Omental fat pad (tissue), 4 donors: ENCODE measurements around the gene SEC23B. TPM values are rescaled to one million over a fixed set of nuclear protein-coding genes. Genes with fewer than 3 reads are reported as not detected.

Experiments
- ATAC-seq: fragments of 150-250 bp; one replicate; pipeline ENCODE4 v1.9.1; 2016; ENCODE audit warnings: mild to moderate bottlenecking, moderate library complexity; ENCODE audit not compliant: low FRiP score
- DNase-seq: peaks from one replicate; pipeline ENCODE4 v3.0.0-alpha.2; 2019; ENCODE audit warnings: low spot score
- total RNA-seq, 4 donors: library from RNA; depleted of rRNA; stranded (reverse); fragments of >200 nt; gene quantifications; one replicate each; pipeline ENCODE4 v1.1.0, GENCODE V29; 2016
- TF ChIP-seq, protein P1 (sequence below), 3 donors: fragments of 450-650 bp; IDR thresholded peaks; one replicate each; pipeline ENCODE4 v1.5.1; 2016 to 2017; ENCODE audit warnings: antibody characterized with exemption in 3 of 3, mild to moderate bottlenecking in 3 of 3, moderate library complexity in 2 of 3

Gene SEC23B
- total RNA-seq, 4 donors from 2014 or later, result 35.5 to 44.6 (median 38.5) TPM

DNA sequence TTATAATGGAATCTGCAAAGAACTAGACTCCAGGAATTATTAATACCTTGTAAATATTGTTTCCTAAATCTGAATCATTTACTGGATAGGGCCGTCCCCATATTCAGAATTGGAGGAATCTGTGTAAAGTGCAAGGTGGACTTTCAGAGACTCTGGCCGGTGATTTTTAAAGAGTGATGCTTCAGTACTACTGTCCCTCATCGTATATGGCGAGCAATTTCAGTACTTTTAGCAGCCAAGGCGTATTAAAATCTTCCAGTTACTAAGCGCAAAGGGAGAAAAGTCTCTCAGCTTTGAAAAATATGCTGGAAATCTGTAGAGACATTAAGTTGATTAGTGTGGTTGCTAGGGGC, 60.0 kb downstream of the SEC23B start:
- TF ChIP-seq, protein P1, sequence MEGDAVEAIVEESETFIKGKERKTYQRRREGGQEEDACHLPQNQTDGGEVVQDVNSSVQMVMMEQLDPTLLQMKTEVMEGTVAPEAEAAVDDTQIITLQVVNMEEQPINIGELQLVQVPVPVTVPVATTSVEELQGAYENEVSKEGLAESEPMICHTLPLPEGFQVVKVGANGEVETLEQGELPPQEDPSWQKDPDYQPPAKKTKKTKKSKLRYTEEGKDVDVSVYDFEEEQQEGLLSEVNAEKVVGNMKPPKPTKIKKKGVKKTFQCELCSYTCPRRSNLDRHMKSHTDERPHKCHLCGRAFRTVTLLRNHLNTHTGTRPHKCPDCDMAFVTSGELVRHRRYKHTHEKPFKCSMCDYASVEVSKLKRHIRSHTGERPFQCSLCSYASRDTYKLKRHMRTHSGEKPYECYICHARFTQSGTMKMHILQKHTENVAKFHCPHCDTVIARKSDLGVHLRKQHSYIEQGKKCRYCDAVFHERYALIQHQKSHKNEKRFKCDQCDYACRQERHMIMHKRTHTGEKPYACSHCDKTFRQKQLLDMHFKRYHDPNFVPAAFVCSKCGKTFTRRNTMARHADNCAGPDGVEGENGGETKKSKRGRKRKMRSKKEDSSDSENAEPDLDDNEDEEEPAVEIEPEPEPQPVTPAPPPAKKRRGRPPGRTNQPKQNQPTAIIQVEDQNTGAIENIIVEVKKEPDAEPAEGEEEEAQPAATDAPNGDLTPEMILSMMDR (IDR thresholded peaks at IDR 0.05), result no peak
- peak; percentile 56 for ATAC-seq
- DNase-seq, result no peak

DNA sequence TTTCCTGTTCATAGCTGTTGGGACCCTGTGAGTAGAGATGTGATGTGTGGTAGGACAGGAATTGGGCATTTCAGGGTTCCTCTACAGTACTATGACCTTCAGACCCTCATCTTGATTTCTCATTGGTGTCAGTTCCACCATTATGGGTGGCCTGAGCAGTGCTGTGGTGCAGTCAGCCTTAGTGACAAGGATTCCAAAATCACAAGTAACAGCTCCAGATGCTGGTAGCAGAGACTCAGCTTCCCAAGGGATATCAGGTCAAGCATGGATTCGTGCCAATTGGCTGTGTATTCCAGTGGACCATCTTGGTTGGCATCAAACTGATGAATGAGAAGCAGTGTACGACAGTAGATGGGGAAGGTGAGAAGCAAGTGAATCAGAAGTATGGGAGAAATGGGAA, 63.3 kb downstream of the SEC23B start:
- no peak for ATAC-seq
- DNase-seq, result no peak
- TF ChIP-seq, protein P1 (IDR thresholded peaks at IDR 0.05), result no peak

DNA sequence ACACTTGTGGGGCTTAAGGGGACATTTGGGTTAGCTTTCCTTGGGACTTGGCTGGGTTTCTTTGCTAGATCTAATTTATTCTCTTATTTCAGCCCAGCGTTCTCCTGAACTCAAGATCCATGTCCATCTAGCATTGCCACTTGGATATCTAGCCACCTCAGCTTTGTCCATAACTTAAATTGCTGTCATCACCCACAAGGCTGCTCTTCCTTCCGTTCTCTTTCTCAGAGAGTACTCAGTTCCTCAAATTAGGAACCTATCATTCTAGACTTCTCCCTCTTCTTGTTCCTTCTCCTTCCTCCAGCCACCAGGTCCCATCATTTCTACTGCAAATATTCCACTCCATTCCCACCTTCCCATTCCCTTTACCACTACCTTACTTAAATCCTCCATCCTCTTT, 63.8 kb downstream of the SEC23B start:
- TF ChIP-seq, protein P1 (IDR thresholded peaks at IDR 0.05), result no peak
- no peak for DNase-seq
- ATAC-seq, result no peak

DNA sequence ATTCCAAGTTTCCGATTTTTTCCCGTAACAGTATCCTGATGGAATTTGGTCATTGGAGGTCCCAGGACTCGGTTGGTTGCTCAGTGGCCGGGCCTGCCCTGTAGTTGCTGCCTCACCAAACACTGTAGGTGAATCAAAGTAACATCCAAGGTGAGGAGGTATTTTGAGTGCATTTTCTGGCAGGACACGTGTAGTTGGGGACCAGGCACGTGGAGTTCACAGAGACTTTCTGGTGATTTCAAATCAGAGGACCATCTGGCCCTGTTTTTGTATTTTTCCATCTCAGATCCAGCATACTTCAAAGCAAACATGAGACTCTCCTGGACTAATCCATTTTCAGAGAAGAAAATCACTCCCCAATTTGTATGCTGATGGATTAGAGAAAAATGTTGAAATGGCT, 70.2 kb downstream of the SEC23B start:
- TF ChIP-seq, protein P1 (IDR thresholded peaks at IDR 0.05), result no peak
- no peak for DNase-seq
- no peak for ATAC-seq

DNA sequence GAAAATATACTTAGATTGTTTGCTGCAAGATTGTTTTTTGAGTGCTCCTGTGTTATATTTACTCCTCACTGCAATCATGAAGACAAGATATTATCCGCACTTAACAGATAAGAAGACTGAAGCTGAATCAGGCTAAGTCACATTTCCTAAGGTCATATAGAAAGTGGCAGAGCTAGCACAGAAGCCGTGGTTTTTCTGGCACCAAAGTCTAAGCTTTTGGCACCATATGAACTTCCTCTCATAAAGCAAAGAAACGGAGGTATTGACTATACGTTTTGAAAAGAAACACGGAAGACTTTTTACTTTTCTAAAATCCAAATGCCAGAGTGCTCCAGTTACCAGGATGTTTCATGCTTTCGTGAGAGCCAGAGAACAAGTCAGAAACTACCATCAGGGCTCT, 70.8 kb downstream of the SEC23B start:
- DNase-seq (no peak), ATAC-seq (no peak)
- TF ChIP-seq, protein P1 (IDR thresholded peaks at IDR 0.05), result no peak

DNA sequence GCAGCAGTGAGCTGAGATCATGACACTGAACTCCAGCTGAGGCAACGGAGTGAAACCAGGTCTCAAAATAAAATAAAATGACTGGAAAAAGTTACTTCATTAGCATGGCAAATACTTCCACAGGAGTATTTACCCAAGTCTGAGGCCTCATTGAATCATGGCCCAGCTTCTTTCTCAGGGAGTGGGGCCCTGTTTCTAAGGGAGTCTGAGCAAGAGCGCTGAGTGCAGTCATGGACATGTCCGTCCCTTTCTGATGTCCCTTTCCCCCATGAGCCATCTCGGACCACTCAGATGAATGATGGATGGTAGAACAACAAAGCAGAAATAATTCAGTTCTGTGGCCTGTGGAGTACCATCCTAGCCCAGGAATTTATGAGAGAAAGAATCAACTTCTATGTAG, 72.3 kb downstream of the SEC23B start:
- no peak for ATAC-seq
- TF ChIP-seq, protein P1 (IDR thresholded peaks at IDR 0.05), result no peak
- DNase-seq, result no peak

DNA sequence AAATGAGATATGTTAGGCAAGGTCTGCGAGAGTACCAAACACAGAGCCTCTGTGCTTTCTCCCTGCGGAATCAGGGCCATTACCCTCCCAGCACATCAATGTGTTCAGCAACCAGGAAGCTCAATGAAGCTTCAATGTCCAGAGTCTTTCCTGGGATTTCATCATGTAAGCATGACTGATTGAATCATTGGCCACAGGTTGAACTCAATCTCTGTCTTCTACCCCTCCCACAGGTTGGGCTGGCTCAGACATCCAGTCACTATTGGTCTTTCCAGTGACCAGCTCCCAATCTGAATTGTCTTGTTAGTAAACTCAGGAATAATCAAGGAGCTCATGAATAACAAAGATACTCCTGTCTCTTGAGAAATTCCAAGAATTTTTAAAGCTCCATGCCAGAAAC, 77.4 kb downstream of the SEC23B start:
- TF ChIP-seq, protein P1 (IDR thresholded peaks at IDR 0.05), result no peak
- ATAC-seq, result no peak
- DNase-seq, result no peak
